Gastrocnemius medialis (tissue), 4 donors: ENCODE data around the gene VSNL1.

ENCODE experiments used
- CTCF ChIP-seq, 5 experiments: fragments of 450-650 bp in 3 of 5; fragments of 200-600 bp in 2 of 5; sonication (generic) in 2 of 5; IDR thresholded peaks in 4 of 5; conservative IDR thresholded peaks in 1 of 5; 1 replicate in 4 of 5; 2 replicates in 1 of 5; pipeline ENCODE4 v1.5.1; 2016 to 2019; ENCODE audit warnings: antibody characterized with exemption in 5 of 5, mild to moderate bottlenecking in 3 of 5, moderate library complexity in 3 of 5
- POLR2A ChIP-seq, 2 donors: fragments of 450-650 bp; IDR thresholded peaks; one replicate each; pipeline ENCODE4 v1.6.1; 2017; ENCODE audit warnings: antibody characterized with exemption in 2 of 2, mild to moderate bottlenecking in 2 of 2, moderate library complexity in 2 of 2

GRCh38 chr2:17672583-17673317, 132.3 kb downstream of the VSNL1 start:
- TF ChIP-seq POLR2A (IDR thresholded peaks at IDR 0.05) = no peak
- TF ChIP-seq CTCF (IDR thresholded peaks at IDR 0.05 in 4 of 5, conservative IDR thresholded peaks at IDR 0.05 in 1 of 5) = no peak
